GM12801 (cell line): ENCODE measurements around the gene SH3GLB2.

Experiments
- CTCF ChIP-seq: IDR thresholded peaks from one replicate; pipeline ENCODE4 v1.5.1; 2011; ENCODE audit warnings: control low read depth; ENCODE audit not compliant: insufficient read length; ENCODE audit errors: extremely low read depth

The SH3GLB2 gene

GRCh38 chr9:129012343-129012742 lies 15.8 kb downstream of the SH3GLB2 start:
- TF ChIP-seq CTCF = no peak

- no peak for TF ChIP-seq CTCF
Measured at GRCh38 chr9:129011761-129012181, 16.4 kb downstream of the SH3GLB2 start.

GRCh38 chr9:129011170-129011569 lies 17.0 kb downstream of the SH3GLB2 start:
- no peak for TF ChIP-seq CTCF

- TF ChIP-seq CTCF = no peak
Measured at GRCh38 chr9:129010267-129010975, 17.7 kb downstream of the SH3GLB2 start.

GRCh38 chr9:129009584-129010141 lies 18.5 kb downstream of the SH3GLB2 start:
- no peak for TF ChIP-seq CTCF

GRCh38 chr9:129008986-129009583 lies 19.0 kb downstream of the SH3GLB2 start:
- no peak for TF ChIP-seq CTCF

GRCh38 chr9:129008469-129008965 lies 19.6 kb downstream of the SH3GLB2 start:
- TF ChIP-seq CTCF = no peak
